Rectal smooth muscle tissue (tissue), 1 donor: ENCODE data around the gene SS18L1.

ENCODE experiments used
- H3K27ac ChIP-seq: one replicate; pipeline ENCODE4 v1.7.0; 2013; ENCODE audit warnings: low read depth, low read length, inconsistent platforms
- H3K27me3 ChIP-seq: one replicate; pipeline ENCODE4 v1.7.0; 2013; ENCODE audit warnings: low read length; ENCODE audit not compliant: control insufficient read depth, insufficient read depth
- H3K36me3 ChIP-seq: one replicate; pipeline ENCODE4 v1.7.0; 2013; ENCODE audit warnings: low read length; ENCODE audit not compliant: control insufficient read depth, insufficient read depth
- H3K4me1 ChIP-seq: one replicate; pipeline ENCODE4 v1.7.0; 2013; ENCODE audit warnings: low read length; ENCODE audit not compliant: control insufficient read depth, insufficient read depth
- H3K4me3 ChIP-seq: one replicate; pipeline ENCODE4 v1.7.0; 2013; ENCODE audit warnings: low read length
- H3K9ac ChIP-seq: one replicate; pipeline ENCODE4 v1.7.0; 2013; ENCODE audit warnings: low read length

Gene SS18L1

GRCh38 chr20:62211216-62211615 lies 67.6 kb downstream of the SS18L1 start:
- Histone ChIP-seq H3K36me3 (no peaks in the 10 kb centered on the region), H3K9ac (no peak overlapping the region), H3K4me1 (no peaks in the 10 kb centered on the region), H3K27ac (no peak overlapping the region), H3K27me3 (peaks cover 32% of the 10 kb centered on the region), H3K4me3 (no peak overlapping the region)

- H3K4me1 ChIP-seq, result no peaks in the 10 kb centered on the region
- H3K4me3 ChIP-seq, result no peak overlapping the region
- H3K9ac ChIP-seq, result no peak overlapping the region
- peaks cover 33% of the 10 kb centered on the region for H3K27me3 ChIP-seq
- H3K36me3 ChIP-seq, result no peaks in the 10 kb centered on the region
- H3K27ac ChIP-seq, result no peak overlapping the region
Measured at GRCh38 chr20:62211769-62212288, 68.3 kb downstream of the SS18L1 start.

- Histone ChIP-seq H3K9ac (no peak overlapping the region), H3K27me3 (peaks cover 35% of the 10 kb centered on the region), H3K4me3 (no peak overlapping the region), H3K4me1 (no peaks in the 10 kb centered on the region), H3K36me3 (no peaks in the 10 kb centered on the region), H3K27ac (no peak overlapping the region)
Measured at GRCh38 chr20:62212299-62212698, 68.7 kb downstream of the SS18L1 start.

- H3K9ac ChIP-seq, result no peak overlapping the region
- H3K4me1 ChIP-seq, result no peaks in the 10 kb centered on the region
- no peak overlapping the region for H3K4me3 ChIP-seq
- H3K27me3 ChIP-seq, result peaks cover 47% of the 10 kb centered on the region
- no peaks in the 10 kb centered on the region for H3K36me3 ChIP-seq
- H3K27ac ChIP-seq, result no peak overlapping the region
Measured at GRCh38 chr20:62214067-62214466, 70.5 kb downstream of the SS18L1 start.

- Histone ChIP-seq H3K27me3 (peaks cover 44% of the 10 kb centered on the region), H3K27ac (no peak overlapping the region), H3K4me1 (no peaks in the 10 kb centered on the region), H3K36me3 (no peaks in the 10 kb centered on the region), H3K4me3 (no peak overlapping the region), H3K9ac (no peak overlapping the region)
Measured at GRCh38 chr20:62215020-62215990, 71.7 kb downstream of the SS18L1 start.

GRCh38 chr20:62215991-62216635 lies 72.5 kb downstream of the SS18L1 start:
- Histone ChIP-seq H3K36me3 (no peaks in the 10 kb centered on the region), H3K27me3 (peaks cover 42% of the 10 kb centered on the region), H3K4me1 (no peaks in the 10 kb centered on the region), H3K4me3 (no peak overlapping the region), H3K9ac (no peak overlapping the region), H3K27ac (no peak overlapping the region)

GRCh38 chr20:62216636-62217566 lies 73.3 kb downstream of the SS18L1 start:
- no peaks in the 10 kb centered on the region for H3K36me3 ChIP-seq
- no peak overlapping the region for H3K4me3 ChIP-seq
- no peaks in the 10 kb centered on the region for H3K4me1 ChIP-seq
- no peak overlapping the region for H3K9ac ChIP-seq
- H3K27ac ChIP-seq, result no peak overlapping the region
- peaks cover 44% of the 10 kb centered on the region for H3K27me3 ChIP-seq

- Histone ChIP-seq H3K36me3 (no peaks in the 10 kb centered on the region), H3K4me3 (no peak overlapping the region), H3K27me3 (peaks cover 48% of the 10 kb centered on the region), H3K9ac (no peak overlapping the region), H3K4me1 (no peaks in the 10 kb centered on the region), H3K27ac (no peak overlapping the region)
Measured at GRCh38 chr20:62217913-62218773, 74.6 kb downstream of the SS18L1 start.

- no peaks in the 10 kb centered on the region for H3K36me3 ChIP-seq
- no peaks in the 10 kb centered on the region for H3K4me1 ChIP-seq
- peaks cover 48% of the 10 kb centered on the region for H3K27me3 ChIP-seq
- H3K4me3 ChIP-seq, result no peak overlapping the region
- no peak overlapping the region for H3K27ac ChIP-seq
- no peak overlapping the region for H3K9ac ChIP-seq
Measured at GRCh38 chr20:62219101-62219991, 75.8 kb downstream of the SS18L1 start.

GRCh38 chr20:62219992-62220665 lies 76.6 kb downstream of the SS18L1 start, which contains the start of gene HRH3:
Gene HRH3, minus strand, starts transcription at chr20:62220278. Its CDS starts 308 bp downstream, at chr20:62219970.
- Histone ChIP-seq H3K9ac (no peak within 1 kb of the TSS), H3K27ac (no peak within 1 kb of the TSS), H3K36me3 (no peaks in the 10 kb centered on the region), H3K4me1 (no peaks in the 10 kb centered on the region), H3K27me3 (peaks cover 46% of the 10 kb centered on the region), H3K4me3 (no peak within 1 kb of the TSS)
